Tibial nerve (tissue), 4 donors: Measurements from ENCODE around the gene TAS2R60. TPM values are rescaled to one million over a fixed set of nuclear protein-coding genes. Genes with fewer than 3 reads are reported as not detected.

Source experiments
- total RNA-seq, 4 donors: library from RNA; depleted of rRNA; stranded (reverse); fragments of >200 nt; gene quantifications; one replicate each; pipeline ENCODE4 v1.1.0, GENCODE V29; 2016

TAS2R60 gene
- total RNA-seq, 4 donors from 2014 or later: not detected

Other genes starting within 250 kb of the TAS2R60 start
- gene TAS2R40, start 221.4 kb upstream of the TAS2R60 start, total RNA-seq: not detected
- 100 to 1,000 TPM; 149 to 202 (median 161) TPM for gene GSTK1, start 180.0 kb upstream of the TAS2R60 start, total RNA-seq
- gene TMEM139, start 158.5 kb upstream of the TAS2R60 start, total RNA-seq: 10 to 100 TPM in 1 of 4 donors, 1 to 10 TPM in 3; 2.1 to 12.0 (median 6.4) TPM
- gene CASP2, start 155.1 kb upstream of the TAS2R60 start, total RNA-seq: 10 to 100 TPM; 18.4 to 25.2 (median 21.3) TPM
- not detected for gene CLCN1, start 127.3 kb upstream of the TAS2R60 start, total RNA-seq
- 1 to 10 TPM; 1.2 to 9.0 (median 1.5) TPM for gene FAM131B, start 80.7 kb upstream of the TAS2R60 start, total RNA-seq
- 10 to 100 TPM; 57.5 to 96.9 (median 72.7) TPM for gene ZYX, start 62.1 kb upstream of the TAS2R60 start, total RNA-seq
- 1 to 10 TPM in 1 of 4 donors, under 1 TPM in 1, not detected in 2; 0.87 to 3.6 TPM for gene EPHA1, start 34.6 kb upstream of the TAS2R60 start, total RNA-seq
- gene TAS2R41, start 34.4 kb downstream of the TAS2R60 start, total RNA-seq: not detected
- 1 to 10 TPM in 1 of 4 donors, under 1 TPM in 1, not detected in 2; 0.44 to 1.5 TPM for gene CTAGE15, start 128.3 kb downstream of the TAS2R60 start, total RNA-seq
- 1 to 10 TPM; 2.7 to 5.7 (median 4.3) TPM for gene TCAF2, start 177.5 kb downstream of the TAS2R60 start, total RNA-seq